K562 (cell line): ENCODE measurements around the gene PEDS1. TPM values are rescaled to one million over a fixed set of nuclear protein-coding genes. Genes with fewer than 3 reads are reported as not detected.
A peak's percentile ranks its signal among the peaks of the same experiment; 100 is the strongest.

Source experiments
- ARID3B ChIP-seq: fragments of 250-450 bp; sonication (Bioruptor Pico); IDR thresholded peaks from 2 replicates; pipeline ENCODE4 v1.4.0; 2020; ENCODE audit warnings: borderline replicate concordance
- BDP1 ChIP-seq: IDR thresholded peaks from 3 replicates; pipeline ENCODE4 v1.6.1; 2011; ENCODE audit not compliant: insufficient read length, insufficient read depth
- BRD9 ChIP-seq: fragments of 450-650 bp; IDR thresholded peaks from 2 replicates; pipeline ENCODE4 v1.6.1; 2018; ENCODE audit warnings: low read depth; ENCODE audit not compliant: partially characterized antibody
- CLOCK ChIP-seq: fragments of 250-450 bp; sonication (Bioruptor Pico); IDR thresholded peaks from 2 replicates; pipeline ENCODE4 v1.4.0; 2020; ENCODE audit warnings: mild to moderate bottlenecking, moderate library complexity, borderline replicate concordance
- ELK1 ChIP-seq: sonication (generic); formaldehyde crosslinking; IDR thresholded peaks from 2 replicates; pipeline ENCODE4 v1.8.1; 2022; ENCODE audit warnings: missing genetic modification reagents
- ETS2 ChIP-seq: IDR thresholded peaks from 2 replicates; pipeline ENCODE4 v1.6.1; 2016; ENCODE audit warnings: borderline replicate concordance, missing genetic modification characterization, mild to moderate bottlenecking, moderate library complexity, missing compliant biosample characterization; ENCODE audit not compliant: poor library complexity, severe bottlenecking
- HDAC1 ChIP-seq, 2 experiments: fragments of 450-650 bp; IDR thresholded peaks; 2 replicates each; pipeline ENCODE4 v1.6.1; 2016 to 2017; ENCODE audit warnings: inconsistent platforms in 1 of 2, mild to moderate bottlenecking in 1 of 2, moderate library complexity in 1 of 2
- HDAC2 ChIP-seq: fragments of 450-650 bp; IDR thresholded peaks from 2 replicates; pipeline ENCODE4 v1.6.1; 2016; ENCODE audit warnings: mild to moderate bottlenecking
- RBM17 ChIP-seq: fragments of 200-400 bp; formaldehyde crosslinking; IDR thresholded peaks from 2 replicates; pipeline ENCODE4 v1.6.1; 2017; ENCODE audit warnings: low read depth, mild to moderate bottlenecking, low read length, borderline replicate concordance
- TAF1 ChIP-seq: IDR thresholded peaks from 2 replicates; pipeline ENCODE4 v1.6.1; 2011; ENCODE audit warnings: mild to moderate bottlenecking, low read length, moderate library complexity; ENCODE audit not compliant: insufficient read depth, control insufficient read depth, severe bottlenecking; ENCODE audit errors: extremely low read depth
- TAF7 ChIP-seq: fragments of 450-650 bp; IDR thresholded peaks from 2 replicates; pipeline ENCODE4 v1.6.1; 2016; ENCODE audit warnings: missing genetic modification characterization, missing compliant biosample characterization
- TSC22D4 ChIP-seq: fragments of 450-650 bp; IDR thresholded peaks from 2 replicates; pipeline ENCODE4 v1.6.1; 2016; ENCODE audit warnings: missing genetic modification characterization, missing biosample characterization, control low read depth
- ZBTB2 ChIP-seq: fragments of 450-650 bp; IDR thresholded peaks from 2 replicates; pipeline ENCODE4 v1.6.1; 2016; ENCODE audit warnings: antibody characterized with exemption
- ZNF224 ChIP-seq: sonication (generic); formaldehyde crosslinking; IDR thresholded peaks from 2 replicates; pipeline ENCODE4 v1.8.0; 2022; ENCODE audit warnings: mild to moderate bottlenecking, missing genetic modification reagents
- ZNF449 ChIP-seq: fragments of 250-450 bp; sonication (Bioruptor Pico); IDR thresholded peaks from 2 replicates; pipeline ENCODE4 v1.8.0; 2022; ENCODE audit warnings: moderate library complexity, mild to moderate bottlenecking, inconsistent platforms
- ZNF561 ChIP-seq: fragments of 450-650 bp; formaldehyde crosslinking; conservative IDR thresholded peaks from 2 replicates; pipeline ENCODE4 v1.4.0; 2020; ENCODE audit warnings: mild to moderate bottlenecking, moderate library complexity
- polyA plus RNA-seq, 8 experiments: library from polyadenylated mRNA; depleted of rRNA in 4 of 8; stranded (reverse) in 5 of 8; unstranded in 3 of 8; fragments of >200 nt; fragmentation: Nextera tagmentation in 2 of 8; fragmentation: Illumina TruSeq in 1 of 8; extraction: Ambion mirVana in 2 of 8; extraction: Trizol in 1 of 8; gene quantifications; 2 replicates each; pipeline versions ENCODE4 v1.2.1 to v1.2.3, GENCODE V29; 2011 to 2014; ENCODE audit warnings: inconsistent platforms in 1 of 8, missing spikeins in 1 of 8
- total RNA-seq, 7 experiments: library from RNA; depleted of rRNA in 6 of 7; stranded (reverse); fragments of >200 nt in 6 of 7; fragmentation: Illumina TruSeq in 2 of 7; extraction: Trizol in 2 of 7; gene quantifications; 2 replicates each; pipeline versions ENCODE4 v1.2.1 to v1.2.3, GENCODE V29; 2011 to 2021; ENCODE audit warnings: low replicate concordance in 1 of 7

Gene PEDS1
- total and polyA plus RNA-seq, 9 of the 15 experiments (the other 6 are each of a cell fraction or from before 2014, with no cell fraction given) = 2.9 to 38.5 (median 24.2) TPM

- TF ChIP-seq ZNF449 (no peak), BDP1 (no peak), HDAC2 (peak; percentile 40; the same call in 1 of the 2 replicates), ELK1 (no peak), ZBTB2 (no peak), ZNF561 (CRISPR knock-in tag) (no peak), HDAC1 (IDR thresholded peaks at IDR 0.05) (no peak; a peak in 1 of 4 replicates), CLOCK (CRISPR knock-in tag) (no peak), ETS2 (tag) (no peak), ARID3B (no peak), TAF7 (tag) (no peak), BRD9 (no peak), TSC22D4 (tag) (no peak), RBM17 (no peak), ZNF224 (CRISPR knock-in tag) (peak; percentile 74; the same call in 1 of the 2 replicates), TAF1 (peak; percentile 80)
Measured at GRCh38 chr20:50153500-50154377, at the start of gene PEDS1 (continued).
